K562 (cell line): Measurements from ENCODE around the gene CNPY4. TPM values are rescaled to one million over a fixed set of nuclear protein-coding genes. Genes with fewer than 3 reads are reported as not detected.

Experiments used
- ATAC-seq: fragments of 200-7000 bp; cut with Tn5 transposase; 3 replicates; pipeline ENCODE4 v1.9.1; 2020; ENCODE audit warnings: moderate library complexity
- BruUV-seq: library from RNA; stranded (reverse); fragments of 400-500 nt; replicated peaks from 2 replicates; lab custom pipeline; 2021; lab: Mats Ljungman, UMichigan
- CTCF ChIA-PET: fragments of 300-600 bp; formaldehyde crosslinking; extraction: SDS; loops from one replicate; lab custom pipeline; 2021; ENCODE audit warnings: low intra/inter-chr PET ratio; lab: Yijun Ruan, JAX
- POLR2A ChIA-PET: fragments of 300-600, 350-650 bp; sonication (Branson Sonifier 250); formaldehyde crosslinking; extraction: SDS; loops from one replicate; lab custom pipeline; 2021; ENCODE audit warnings: antibody characterized with exemption, inconsistent platforms; lab: Yijun Ruan, JAX
- DNase-seq, 4 experiments: peaks; one replicate each; pipeline versions ENCODE4 v3.0.0 to v3.0.0-alpha.2; 2011 to 2018; ENCODE audit warnings: low spot score in 3 of 4, mixed read lengths in 3 of 4; ENCODE audit errors: extremely low read depth in 1 of 4
- FAIRE-seq: peaks from 2 replicates; lab custom pipeline; 2011; peaks lifted over from hg19 to GRCh38; lab: Jason Lieb, UNC
- H2AFZ ChIP-seq: 2 replicates; pipeline ENCODE4 v1.6.0; 2011; ENCODE audit warnings: low read depth, low read length, control low read depth, inconsistent platforms
- H3K27ac ChIP-seq: fragments of 200-600 bp; 3 replicates; pipeline ENCODE4 v1.8.0; 2011; ENCODE audit warnings: low read depth, mild to moderate bottlenecking, control low read depth, inconsistent platforms, low read length, moderate library complexity, mixed read lengths; ENCODE audit errors: extremely low read depth
- H3K27me3 ChIP-seq, 2 experiments: fragments of 300-600 bp in 1 of 2; 2 replicates in 1 of 2; 3 replicates in 1 of 2; pipeline versions ENCODE4 v1.6.0 to v1.8.0; 2011; ENCODE audit warnings: inconsistent platforms in 2 of 2, low read length in 2 of 2, mild to moderate bottlenecking in 1 of 2, mixed read lengths in 1 of 2, moderate library complexity in 1 of 2; ENCODE audit not compliant: control insufficient read depth in 2 of 2, insufficient read depth in 2 of 2
- H3K36me3 ChIP-seq: fragments of 300-600 bp; 3 replicates; pipeline ENCODE4 v1.8.0; 2011; ENCODE audit warnings: mild to moderate bottlenecking, low read length, inconsistent platforms; ENCODE audit not compliant: control insufficient read depth, insufficient read depth
- H3K4me1 ChIP-seq, 2 experiments: fragments of 200-600 bp in 1 of 2; replicated peaks in 1 of 2; 2 replicates in 1 of 2; 3 replicates in 1 of 2; pipeline versions ENCODE4 v1.5.1 to v1.8.0; 2011; ENCODE audit warnings: inconsistent platforms in 2 of 2, low read length in 2 of 2, mild to moderate bottlenecking in 1 of 2, mixed read lengths in 1 of 2, moderate library complexity in 1 of 2; ENCODE audit not compliant: control insufficient read depth in 2 of 2, insufficient read depth in 2 of 2
- H3K4me2 ChIP-seq: 2 replicates; pipeline ENCODE4 v1.6.1; 2011; ENCODE audit warnings: low read length, control low read depth, inconsistent platforms, mixed read lengths; ENCODE audit not compliant: insufficient read depth
- H3K4me3 ChIP-seq: fragments of 200-600 bp; sonication (generic), shearing (Covaris generic); 2 replicates; pipeline ENCODE4 v1.5.1; 2016; ENCODE audit warnings: control low read depth, inconsistent platforms
- H3K79me2 ChIP-seq: fragments of 200-600 bp; 3 replicates; pipeline ENCODE4 v1.8.0; 2011; ENCODE audit warnings: low read length, inconsistent platforms; ENCODE audit not compliant: control insufficient read depth, insufficient read depth
- H3K9ac ChIP-seq, 2 experiments: 2 replicates each; pipeline versions ENCODE4 v1.6.0 to v1.6.1; 2011; ENCODE audit warnings: low read depth in 2 of 2, low read length in 2 of 2, control low read depth in 1 of 2, inconsistent platforms in 1 of 2, mild to moderate bottlenecking in 1 of 2, mixed read lengths in 1 of 2; ENCODE audit not compliant: insufficient read depth in 1 of 2
- H3K9me1 ChIP-seq: one replicate; pipeline ENCODE4 v1.6.0; 2011; ENCODE audit warnings: inconsistent platforms, mild to moderate bottlenecking, low read length, moderate library complexity; ENCODE audit not compliant: control insufficient read depth, insufficient read depth
- H3K9me3 ChIP-seq: replicated peaks from 2 replicates; pipeline ENCODE4 v1.5.1; 2011; ENCODE audit warnings: low read depth, low read length, inconsistent platforms; ENCODE audit not compliant: control insufficient read depth, insufficient read depth
- H4K20me1 ChIP-seq: replicated peaks from 2 replicates; pipeline ENCODE4 v1.6.1; 2011; ENCODE audit warnings: low read length, inconsistent platforms, mixed read lengths; ENCODE audit not compliant: control insufficient read depth, insufficient read depth
- HNRNPL ChIP-seq: fragments of 200-400 bp; formaldehyde crosslinking; IDR thresholded peaks from 2 replicates; pipeline ENCODE4 v1.6.1; 2017; ENCODE audit warnings: low read depth, mild to moderate bottlenecking, low read length
- IRF9 ChIP-seq: fragments of 450-650 bp; IDR thresholded peaks from 2 replicates; pipeline ENCODE4 v1.6.1; 2016; ENCODE audit warnings: missing biosample characterization, missing genetic modification characterization
- MYBL2 ChIP-seq, 2 experiments: fragments of 450-650 bp in 1 of 2; sonication (generic) in 1 of 2; formaldehyde crosslinking in 1 of 2; IDR thresholded peaks; 2 replicates each; pipeline versions ENCODE4 v1.6.1 to v1.8.1; 2017 to 2022; ENCODE audit warnings: borderline replicate concordance in 1 of 2, inconsistent platforms in 1 of 2, low read depth in 1 of 2, mild to moderate bottlenecking in 1 of 2, missing genetic modification reagents in 1 of 2, moderate library complexity in 1 of 2
- POLR2G ChIP-seq: fragments of 200-400 bp; formaldehyde crosslinking; IDR thresholded peaks from 2 replicates; pipeline ENCODE4 v1.6.1; 2017; ENCODE audit warnings: low read depth, mild to moderate bottlenecking, antibody characterized with exemption, low read length, moderate library complexity
- PURB ChIP-seq: sonication (generic); formaldehyde crosslinking; IDR thresholded peaks from 2 replicates; pipeline ENCODE4 v1.9.0; 2021; ENCODE audit warnings: low read depth, mild to moderate bottlenecking, missing genetic modification reagents
- RBFOX2 ChIP-seq: fragments of 200-400 bp; formaldehyde crosslinking; IDR thresholded peaks from 2 replicates; pipeline ENCODE4 v1.6.1; 2017; ENCODE audit warnings: low read depth, mild to moderate bottlenecking, low read length, moderate library complexity
- YY1 ChIP-seq, 3 experiments: IDR thresholded peaks; 2 replicates each; pipeline ENCODE4 v1.6.1; 2011; ENCODE audit warnings: low read length in 2 of 3, mild to moderate bottlenecking in 2 of 3, moderate library complexity in 2 of 3, borderline replicate concordance in 1 of 3, control low read depth in 1 of 3, low read depth in 1 of 3; ENCODE audit not compliant: insufficient read depth in 3 of 3, insufficient replicate concordance in 2 of 3, control insufficient read depth in 1 of 3, insufficient read length in 1 of 3; ENCODE audit errors: extremely low read depth in 1 of 3
- ZNF121 ChIP-seq: sonication (generic); formaldehyde crosslinking; conservative IDR thresholded peaks from 2 replicates; pipeline ENCODE4 v1.8.0; 2022; ENCODE audit warnings: missing genetic modification reagents
- WGBS: fragments of 100-300 bp; shearing (Covaris generic); methylation state at CpG from one replicate; pipeline ENCODE4 v1.1.6; 2016; ENCODE audit warnings: low coverage, mixed read lengths; ENCODE audit not compliant: insufficient coverage; ENCODE audit errors: missing lambda C conversion rate; 5-methylcytosine and 5-hydroxymethylcytosine counted together
- in situ Hi-C: fragments of 300-500 bp; cut with MboI; formaldehyde crosslinking; loops from 4 replicates; pipeline ENCODE4 v1.15.0; 2018; ENCODE audit warnings: inconsistent platforms, mixed read lengths
- intact Hi-C: fragments of 100-400 bp; cut with micrococcal nuclease; formaldehyde crosslinking; loops from 2 replicates; pipeline ENCODE4 v1.14.2; 2022
- polyA plus RNA-seq, 8 experiments: library from polyadenylated mRNA; depleted of rRNA in 4 of 8; stranded (reverse) in 5 of 8; unstranded in 3 of 8; fragments of >200 nt; fragmentation: Nextera tagmentation in 2 of 8; fragmentation: Illumina TruSeq in 1 of 8; extraction: Ambion mirVana in 2 of 8; extraction: Trizol in 1 of 8; gene quantifications; 2 replicates each; pipeline versions ENCODE4 v1.2.1 to v1.2.3, GENCODE V29; 2011 to 2014; ENCODE audit warnings: inconsistent platforms in 1 of 8, missing spikeins in 1 of 8
- total RNA-seq, 7 experiments: library from RNA; depleted of rRNA in 6 of 7; stranded (reverse); fragments of >200 nt in 6 of 7; fragmentation: Illumina TruSeq in 2 of 7; extraction: Trizol in 2 of 7; gene quantifications; 2 replicates each; pipeline versions ENCODE4 v1.2.1 to v1.2.3, GENCODE V29; 2011 to 2021; ENCODE audit warnings: low replicate concordance in 1 of 7

Gene CNPY4
- total and polyA plus RNA-seq, 9 of the 15 experiments (the other 6 are each of a cell fraction or from before 2014, with no cell fraction given) = 1.9 to 11.2 (median 7.0) TPM

- in situ Hi-C loops = no loop called here
- TF ChIP-seq MYBL2 (IDR thresholded peaks at IDR 0.05; ENCODE audit: low read depth) = no peak
- no peak for TF ChIP-seq MYBL2 (CRISPR knock-in tag; IDR thresholded peaks at IDR 0.05; ENCODE audit: borderline replicate concordance)
- peak; percentile 70 for TF ChIP-seq ZNF121 (CRISPR knock-in tag)
- 0 out of 2 replicates have a peak, but pooled peaks have one; percentile 8 for TF ChIP-seq POLR2G
- peaks cover under 1% of the 10 kb centered on the region; the same call in 1 of the 2 replicates for H4K20me1 ChIP-seq
- CTCF ChIA-PET = no interaction called here
- POLR2A ChIA-PET = interaction anchor here (0.8 to 1.1 kb wide), 3 partner anchors 14 to 23 kb away, joined by 3 to 7 read pairs (median 3); no protein-coding TSS in a partner anchor
- no peak overlapping the region for H3K4me2 ChIP-seq
- H3K36me3 ChIP-seq = peaks cover 61% of the 10 kb centered on the region; the same call in 2 of the 3 replicates
- BruUV-seq = no TSS peak
- FAIRE-seq (no peak), DNase-seq (no peak), ATAC-seq (no peak)
- no peak overlapping the region for H3K4me3 ChIP-seq
- no peaks in the 10 kb centered on the region for H3K9me1 ChIP-seq
- H3K9ac ChIP-seq = peak overlapping the region in 1 of 2 experiments; percentile 15; a peak in 2 of 4 replicates
- 93% methylated on average over 4 of the region's 4 CpGs for WGBS
- H3K27ac ChIP-seq = no peak overlapping the region
- no peaks in the 10 kb centered on the region for H3K9me3 ChIP-seq
- intact Hi-C loops = no loop called here
- no peaks in the 10 kb centered on the region for H3K27me3 ChIP-seq
- H2AFZ ChIP-seq = no peak overlapping the region
- H3K4me1 ChIP-seq = peaks cover 5 to 45% of the 10 kb centered on the region in 2 experiments; a peak in 3 of 5 replicates
- peaks cover 16% of the 10 kb centered on the region for H3K79me2 ChIP-seq
Observed at GRCh38 chr7:100105534-100105933, 13.9 kb upstream of the CNPY4 start.

GRCh38 chr7:100106633-100107032 is 12.8 kb upstream of the CNPY4 start:
- H3K36me3 ChIP-seq = peaks cover 71% of the 10 kb centered on the region; the same call in 2 of the 3 replicates

More at GRCh38 chr7:100106633-100107032, 12.8 kb upstream of the CNPY4 start:
- H3K9ac ChIP-seq = peak overlapping the region in 1 of 2 experiments; percentile 62; a peak in 1 of 4 replicates
- peaks cover 7 to 45% of the 10 kb centered on the region in 2 experiments; a peak in 4 of 5 replicates for H3K4me1 ChIP-seq
- POLR2A ChIA-PET = interaction anchor here (0.5 to 1.0 kb wide), 3 partner anchors 13 to 24 kb away, joined by 3 to 7 read pairs (median 3); partner anchors contain the start of gene MBLAC1
- no peak overlapping the region for H3K4me3 ChIP-seq
- H3K4me2 ChIP-seq = no peak overlapping the region
- H3K9me1 ChIP-seq = no peaks in the 10 kb centered on the region
- DNase-seq (peak in 1 of 4 experiments; percentile 5), ATAC-seq (no peak)
- in situ Hi-C loops = no loop called here
- 80% methylated on average over 17 of the region's 17 CpGs for WGBS
- H3K27ac ChIP-seq = no peak overlapping the region
- CTCF ChIA-PET = no interaction called here
- H2AFZ ChIP-seq = no peak overlapping the region
- BruUV-seq = no TSS peak
- intact Hi-C loops = no loop called here
- H4K20me1 ChIP-seq = no peaks in the 10 kb centered on the region
- TF ChIP-seq HNRNPL (no peak), PURB (CRISPR knock-in tag) (no peak), POLR2G (peak; percentile 42; the same call in 1 of the 2 replicates), RBFOX2 (peak; percentile 60), YY1 (IDR thresholded peaks at IDR 0.05; ENCODE audit: borderline replicate concordance in 1 of 3, control insufficient read depth in 1 of 3, extremely low read depth in 1 of 3, insufficient read depth in 3 of 3, insufficient read length in 1 of 3, insufficient replicate concordance in 2 of 3, low read depth in 1 of 3, low read length in 2 of 3) (no peak), IRF9 (tag) (no peak)
- TF ChIP-seq, all 486 proteins: peak for 2
- Histone ChIP-seq H3K27me3 (no peaks in the 10 kb centered on the region), H3K79me2 (peaks cover 8% of the 10 kb centered on the region; the same call in 2 of the 3 replicates), H3K9me3 (no peaks in the 10 kb centered on the region)
- no peak for FAIRE-seq
